Measurements from ENCODE around the gene ANXA2R. TPM values are rescaled to one million over a fixed set of nuclear protein-coding genes. Genes with fewer than 3 reads are reported as not detected.

Gene ANXA2R
- total and polyA plus RNA-seq, 2 donors (not counting 1 experiment from before 2014, with no cell fraction given): 19.3 to 50.4 TPM

GRCh38 chr5:43006424-43007202 lies 33.5 kb downstream of the ANXA2R start:
- Histone ChIP-seq H3K9ac (ENCODE audit: low read length) (peak overlapping the region; percentile 78), H3K79me2 (ENCODE audit: control insufficient read depth, insufficient read depth, low read length) (peaks cover 6% of the 10 kb centered on the region)
- H3K9me3 Mint-ChIP-seq (ENCODE audit: insufficient read depth): no peaks in the 10 kb centered on the region

More at GRCh38 chr5:43006424-43007202, 33.5 kb downstream of the ANXA2R start:
- Histone ChIP-seq H3K27ac (ENCODE audit: low read length in 2 of 2) (peak overlapping the region; percentile 83 to 97), H2AFZ (ENCODE audit: insufficient read depth, low read depth, low read length, poor library complexity, severe bottlenecking) (peak overlapping the region; percentile 88), H3K4me1 (ENCODE audit: control insufficient read depth in 2 of 2, insufficient read depth in 2 of 2, low read length in 2 of 2) (peaks cover 20 to 33% of the 10 kb centered on the region in 2 donors), H3K9me3 (ENCODE audit: control extremely low read depth in 1 of 3, control insufficient read depth in 2 of 3, insufficient read depth in 1 of 3, low read length in 2 of 3) (no peaks in the 10 kb centered on the region), H3K4me2 (replicated peaks; ENCODE audit: low read depth, low read length, poor library complexity, severe bottlenecking) (peak overlapping the region; percentile 85), H3K4me3 (ENCODE audit: control extremely low read depth in 1 of 5, extremely low read depth in 1 of 5, insufficient read depth in 1 of 5, low read depth in 2 of 5, low read length in 4 of 5) (peak overlapping the region; percentile 69 to 99 (median 76)), H4K20me1 (ENCODE audit: control insufficient read depth, insufficient read depth, low read length, poor library complexity, severe bottlenecking) (no peaks in the 10 kb centered on the region), H3K27me3 (replicated peaks in 1 of 4; ENCODE audit: control extremely low read depth in 1 of 4, control insufficient read depth in 3 of 4, insufficient read depth in 4 of 4, low read length in 3 of 4) (peaks cover 0 to 1% (median 0%) of the 10 kb centered on the region in 4 experiments), H3K36me3 (replicated peaks in 1 of 2; ENCODE audit: control extremely low read depth in 1 of 2, control insufficient read depth in 1 of 2, extremely low read depth in 1 of 2, insufficient read depth in 2 of 2, low read length in 1 of 2) (no peaks in the 10 kb centered on the region)
- 63% methylated on average over 8 of the region's 19 CpGs for WGBS (ENCODE audit: insufficient coverage)
- peaks cover under 1% of the 10 kb centered on the region for H3K27me3 Mint-ChIP-seq
- intact Hi-C loops (cut with micrococcal nuclease): loop anchor here (1.0 to 2.0 kb wide), 2 partner anchors 11 to 14 kb away; no protein-coding TSS in a partner anchor
- DNase-seq: no peak
- ChIA-PET POLR2A (interaction anchor here (1.5 to 6.3 kb wide), 6 partner anchors 12 to 478 kb away, joined by 7 to 184 read pairs (median 88); partner anchors contain the start of genes ANXA2R, TMEM267 and ZNF131), CTCF (interaction anchor here (0.6 to 5.9 kb wide), 10 partner anchors 12 to 98 kb away, joined by 3 to 177 read pairs (median 29); partner anchors contain the start of gene ANXA2R)
- peak overlapping the region; percentile 98 for H3K27ac Mint-ChIP-seq
- peak overlapping the region; percentile 89 for H3K4me3 Mint-ChIP-seq
- peaks cover 28% of the 10 kb centered on the region for H3K4me1 Mint-ChIP-seq
- TF ChIP-seq CTCF (IDR thresholded peaks at IDR 0.05) (no peak), EZH2 (IDR thresholded peaks at IDR 0.05; ENCODE audit: borderline replicate concordance, insufficient read depth, low read depth, low read length, poor library complexity, severe bottlenecking) (no peak)
- no peak for ATAC-seq (ENCODE audit: low read depth)
